Right renal cortex interstitium (tissue), 3 donors: ENCODE results near the gene TRIP13. TPM values are rescaled to one million over a fixed set of nuclear protein-coding genes. Genes with fewer than 3 reads are reported as not detected.
A peak's percentile ranks its signal among the peaks of the same experiment; 100 is the strongest.
"Not testable (repeated sequence)": the region's sequence is repeated elsewhere in the genome, so short reads cannot be mapped to it uniquely, and the experiment has no call there.

ENCODE experiments used
- DNase-seq, 3 donors: peaks; one replicate each; pipeline ENCODE4 v3.0.0-alpha.2; 2013; ENCODE audit warnings: low read depth in 3 of 3, low spot score in 2 of 3
- polyA plus RNA-seq, 3 donors: library from polyadenylated mRNA; unstranded; fragments of 120-200 nt; gene quantifications; one replicate each; pipeline ENCODE4 v1.2.1, GENCODE V29; 2013; ENCODE audit not compliant: insufficient read length in 3 of 3

The TRIP13 gene, protein sequence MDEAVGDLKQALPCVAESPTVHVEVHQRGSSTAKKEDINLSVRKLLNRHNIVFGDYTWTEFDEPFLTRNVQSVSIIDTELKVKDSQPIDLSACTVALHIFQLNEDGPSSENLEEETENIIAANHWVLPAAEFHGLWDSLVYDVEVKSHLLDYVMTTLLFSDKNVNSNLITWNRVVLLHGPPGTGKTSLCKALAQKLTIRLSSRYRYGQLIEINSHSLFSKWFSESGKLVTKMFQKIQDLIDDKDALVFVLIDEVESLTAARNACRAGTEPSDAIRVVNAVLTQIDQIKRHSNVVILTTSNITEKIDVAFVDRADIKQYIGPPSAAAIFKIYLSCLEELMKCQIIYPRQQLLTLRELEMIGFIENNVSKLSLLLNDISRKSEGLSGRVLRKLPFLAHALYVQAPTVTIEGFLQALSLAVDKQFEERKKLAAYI
- 10 to 100 TPM; 13.9 to 16.3 (median 16.3) TPM for polyA plus RNA-seq

DNA sequence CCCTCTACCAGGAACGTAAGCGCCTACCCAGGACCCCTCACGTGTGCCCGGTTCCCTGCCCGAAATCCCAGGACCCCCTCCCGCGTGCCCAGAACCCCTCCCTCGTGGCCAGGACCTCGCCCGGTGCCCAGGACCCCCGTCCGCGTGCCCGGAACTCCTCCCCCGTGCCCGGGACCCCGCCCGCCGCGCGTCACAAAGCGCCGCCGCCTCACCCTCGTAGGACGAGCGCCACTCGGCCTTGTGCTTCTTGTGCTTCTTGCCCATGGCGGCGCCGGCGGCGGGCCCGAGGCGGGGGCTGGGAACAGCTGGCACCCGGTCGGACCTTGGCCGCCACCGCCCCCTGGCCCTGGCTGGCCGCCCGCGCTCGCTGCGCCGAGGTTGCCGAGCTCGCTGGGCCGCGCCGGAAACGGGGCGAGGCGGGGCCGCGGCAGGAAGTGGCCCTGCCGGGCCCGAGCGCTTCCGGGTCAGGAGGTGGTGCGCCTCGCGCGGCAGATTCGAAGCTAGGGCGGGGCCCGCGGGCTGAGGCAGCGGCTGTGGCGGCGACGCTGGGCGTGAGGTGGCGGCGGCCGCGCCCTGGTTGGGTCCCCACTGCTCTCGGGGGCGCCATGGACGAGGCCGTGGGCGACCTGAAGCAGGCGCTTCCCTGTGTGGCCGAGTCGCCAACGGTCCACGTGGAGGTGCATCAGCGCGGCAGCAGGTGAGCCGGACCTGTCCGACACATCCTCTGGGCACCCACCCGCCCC lies at the start of gene TRIP13, which contains the start of gene BRD9:
TSS of gene TRIP13 (plus strand) at position 491 of the 743 bp plus-strand sequence. CDS start at position 606, 115 bp downstream.
TSS of gene BRD9 (minus strand) at position 408 of the 743 bp plus-strand sequence. CDS start at position 264, 144 bp downstream.
- peak; percentile 14 to 59 (median 51) for DNase-seq

DNA sequence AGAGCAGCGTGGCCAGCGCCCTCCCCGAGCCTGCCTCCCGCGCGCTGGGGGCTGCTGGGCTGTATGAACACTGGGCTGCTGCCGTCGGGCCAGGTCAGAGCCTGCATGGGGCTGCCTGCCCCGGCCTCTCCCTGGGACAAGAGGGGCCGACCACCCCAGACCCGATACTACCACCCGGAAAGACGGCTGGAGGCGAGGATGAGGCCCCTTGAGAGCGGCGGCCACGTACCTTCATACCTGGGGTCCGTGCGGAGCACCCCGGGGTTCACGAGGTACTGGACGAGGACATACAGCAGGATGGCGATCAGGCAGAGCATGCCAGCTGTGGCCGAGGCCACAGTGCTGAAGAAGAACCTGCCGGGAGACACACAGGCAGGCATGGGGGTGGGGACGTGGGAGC lies 49.3 kb upstream of the TRIP13 start:
- DNase-seq = not testable (repeated sequence)

DNA sequence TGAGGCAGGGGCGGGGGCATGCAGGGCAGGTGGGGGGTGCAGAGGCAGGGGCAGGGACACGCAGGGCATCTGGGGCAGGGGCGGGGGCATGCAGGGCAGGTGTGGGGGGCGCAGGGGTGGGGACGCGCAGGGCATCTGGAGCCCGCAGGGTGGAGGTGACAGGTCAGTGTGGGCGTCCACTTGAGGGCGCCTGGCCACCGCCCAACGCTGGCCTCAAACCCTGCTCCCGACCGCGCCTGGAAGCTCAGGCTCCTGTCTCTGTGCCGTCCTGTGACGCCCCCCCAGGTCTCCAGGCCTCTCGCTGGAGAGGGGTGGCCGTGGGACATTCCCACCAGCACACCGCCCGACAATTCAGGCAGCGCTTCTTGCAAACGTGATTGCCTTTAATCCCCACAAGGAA lies 48.8 kb upstream of the TRIP13 start:
- not testable (repeated sequence) for DNase-seq

DNA sequence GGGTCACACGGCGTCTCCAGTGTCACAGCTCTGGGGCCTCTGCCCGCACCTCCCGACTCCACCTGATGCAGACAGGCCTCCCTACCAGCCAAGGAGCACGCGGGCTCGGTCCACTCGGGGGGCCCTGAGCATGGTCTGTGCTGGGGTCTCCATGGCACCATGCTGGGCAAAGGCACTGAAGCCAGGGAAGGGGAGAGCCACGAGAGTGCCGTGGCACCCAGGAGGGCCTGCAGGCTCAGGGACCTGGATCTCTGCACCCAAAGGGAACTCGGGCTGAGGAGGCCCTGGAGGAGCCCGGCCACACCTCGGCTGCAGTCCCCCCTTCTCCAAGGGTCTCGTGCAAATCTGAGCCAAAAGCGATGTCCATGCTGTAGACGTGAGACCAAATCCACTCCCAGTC lies 48.3 kb upstream of the TRIP13 start:
- DNase-seq = not testable (repeated sequence)

DNA sequence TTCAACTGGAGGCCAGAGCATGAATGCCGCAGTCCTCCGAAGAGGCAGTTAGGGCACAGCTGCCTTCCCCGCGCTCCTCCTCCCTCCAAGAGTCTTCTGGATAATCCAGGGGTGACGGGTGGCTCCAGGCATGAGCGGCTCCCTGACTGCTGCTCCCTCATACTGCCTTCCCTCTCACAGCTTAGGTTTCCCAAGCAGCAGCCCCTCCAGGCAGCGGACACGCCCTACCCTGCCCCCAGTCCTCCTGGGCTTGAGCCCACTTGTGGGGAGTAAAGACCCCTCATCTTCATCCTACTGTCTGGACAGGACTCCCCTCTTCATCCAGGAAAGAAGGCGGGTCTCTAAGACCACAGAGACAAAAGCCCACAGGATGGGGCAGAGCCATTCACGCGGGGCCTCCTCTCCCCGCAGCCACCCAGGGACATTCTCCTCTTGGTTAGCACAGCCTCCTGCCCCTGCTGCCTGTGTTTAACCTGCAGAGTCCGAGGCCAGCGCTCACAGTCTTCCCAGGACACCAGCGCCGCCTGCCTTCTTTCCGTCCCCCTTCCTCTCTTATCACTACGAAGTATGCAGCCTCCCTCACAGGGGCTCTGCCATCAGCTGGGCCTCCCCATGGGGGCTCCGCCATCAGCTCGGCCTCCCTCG lies 47.5 kb upstream of the TRIP13 start:
- not testable (repeated sequence) for DNase-seq

DNA sequence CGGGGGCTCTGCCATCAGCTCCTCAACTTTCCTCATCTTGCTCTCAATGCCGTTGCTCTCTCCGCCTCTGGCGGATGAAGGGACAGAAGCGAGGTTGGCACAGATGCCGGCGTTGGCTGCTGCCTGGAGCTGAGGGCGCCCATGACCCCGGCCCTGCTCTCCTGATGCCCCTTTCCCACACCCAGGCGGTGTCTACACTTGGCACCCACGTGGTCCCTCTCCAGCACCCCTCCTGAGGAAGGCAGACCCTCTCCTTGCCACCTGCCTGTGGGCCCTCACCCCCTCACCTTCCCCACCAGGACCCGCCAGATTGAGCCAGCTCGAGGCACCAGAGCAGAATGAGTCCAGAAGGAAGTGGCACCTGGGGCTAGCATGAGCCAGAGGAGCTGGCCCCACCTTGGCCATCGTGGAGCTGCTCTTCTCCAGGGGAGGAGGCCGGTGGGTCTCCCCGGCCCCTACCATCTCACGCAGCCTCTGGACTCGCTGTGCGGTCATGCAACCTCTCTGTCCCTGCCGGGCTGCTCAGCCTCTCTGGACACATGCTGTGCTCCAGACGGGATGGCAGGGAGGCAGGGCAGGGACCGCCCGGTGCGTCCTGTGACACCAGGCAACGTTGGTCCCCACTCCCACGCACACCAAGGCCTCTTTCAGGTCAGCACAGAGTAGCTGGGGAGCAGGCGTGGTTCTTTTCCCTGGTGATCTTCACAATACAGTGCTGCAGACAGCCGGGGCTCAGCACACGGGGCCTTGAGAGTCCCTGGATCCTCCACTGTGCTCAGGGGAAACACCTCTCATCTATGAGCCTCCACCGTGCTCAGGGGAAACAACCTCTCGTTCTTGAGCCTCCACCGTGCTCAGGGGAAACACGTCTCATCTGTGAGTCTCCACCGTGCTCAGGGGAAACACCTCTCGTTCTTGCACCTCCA lies 46.7 kb upstream of the TRIP13 start:
- DNase-seq = not testable (repeated sequence)

DNA sequence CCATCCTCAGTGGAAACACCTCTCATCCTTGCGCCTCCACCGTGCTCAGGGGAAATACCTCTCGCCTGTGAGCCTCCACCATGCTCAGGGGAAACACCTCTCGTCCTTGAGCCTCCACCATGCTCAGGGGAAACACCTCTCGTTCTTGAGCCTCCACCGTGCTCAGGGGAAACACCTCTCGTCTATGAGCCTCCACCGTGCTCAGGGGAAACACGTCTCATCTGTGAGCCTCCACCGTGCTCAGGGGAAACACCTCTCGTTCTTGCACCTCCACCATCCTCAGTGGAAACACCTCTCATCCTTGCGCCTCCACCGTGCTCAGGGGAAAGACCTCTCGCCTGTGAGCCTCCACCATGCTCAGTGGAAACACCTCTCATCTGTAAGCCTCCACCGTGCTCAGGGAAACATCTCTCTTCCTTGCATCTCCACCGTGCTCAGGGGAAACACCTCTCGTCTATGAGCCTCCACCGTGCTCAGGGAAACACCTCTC lies 46.0 kb upstream of the TRIP13 start:
- DNase-seq = not testable (repeated sequence)

DNA sequence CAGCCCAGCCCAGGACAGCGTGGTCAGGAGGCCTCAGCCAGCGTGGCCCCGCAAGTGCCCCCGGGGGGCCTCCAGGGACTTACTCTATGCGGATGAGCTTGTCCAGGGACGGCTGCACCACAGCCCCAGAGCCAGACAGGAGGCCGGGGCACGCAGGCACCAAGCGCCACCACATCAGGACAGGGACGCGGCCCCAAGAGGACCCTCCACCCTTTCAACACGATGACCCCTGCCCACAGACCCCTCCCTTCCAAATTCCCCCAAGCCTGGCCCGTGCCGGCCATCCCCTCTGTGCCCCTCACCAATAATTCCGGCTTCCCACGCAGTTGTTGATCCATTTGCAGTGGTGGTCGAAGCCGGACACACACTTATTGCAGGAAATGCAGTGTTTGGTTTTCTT lies 45.5 kb upstream of the TRIP13 start:
- DNase-seq = not testable (repeated sequence)

DNA sequence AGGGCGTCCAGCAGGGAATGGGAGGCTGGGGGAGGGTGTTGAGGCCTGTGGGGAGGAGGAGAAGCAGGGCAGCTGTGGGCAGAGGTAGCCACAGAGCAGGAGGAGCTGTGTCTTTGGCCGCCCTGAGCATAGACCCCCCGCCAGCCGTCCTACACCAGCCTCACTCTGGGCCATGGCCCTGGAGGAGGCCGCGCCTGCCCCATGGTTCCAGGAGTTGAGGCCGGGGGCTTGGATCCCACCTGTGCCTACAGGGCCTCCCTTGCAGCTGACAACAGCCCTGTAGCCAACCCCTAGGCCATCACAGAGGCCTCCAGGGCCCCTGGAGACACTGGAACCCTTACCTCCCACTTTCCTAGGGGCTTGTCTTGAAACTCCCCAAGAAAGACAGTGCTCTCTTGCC lies 44.9 kb upstream of the TRIP13 start:
- DNase-seq = not testable (repeated sequence)

DNA sequence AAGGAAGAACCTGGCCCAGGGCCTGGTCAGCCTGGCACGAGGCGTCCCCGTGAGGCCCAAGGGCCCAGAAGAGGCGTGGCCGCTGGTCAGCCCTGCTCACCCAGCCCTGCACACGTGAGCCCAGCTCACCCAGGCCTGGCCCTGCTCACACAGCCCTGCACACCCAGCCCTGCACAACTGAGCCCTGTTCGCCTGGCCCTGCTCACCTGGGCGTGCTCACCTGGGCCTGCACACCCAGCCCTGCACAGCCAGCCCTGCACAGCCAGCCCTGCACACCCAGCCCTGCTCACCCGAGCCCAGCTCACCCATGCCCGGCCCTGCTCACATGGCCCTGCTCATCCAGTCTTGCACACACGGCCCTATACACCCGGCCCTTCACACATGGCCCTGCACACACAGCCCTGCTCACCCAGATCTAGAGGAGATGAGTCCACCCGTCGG lies 44.0 kb upstream of the TRIP13 start:
- no peak for DNase-seq

DNA sequence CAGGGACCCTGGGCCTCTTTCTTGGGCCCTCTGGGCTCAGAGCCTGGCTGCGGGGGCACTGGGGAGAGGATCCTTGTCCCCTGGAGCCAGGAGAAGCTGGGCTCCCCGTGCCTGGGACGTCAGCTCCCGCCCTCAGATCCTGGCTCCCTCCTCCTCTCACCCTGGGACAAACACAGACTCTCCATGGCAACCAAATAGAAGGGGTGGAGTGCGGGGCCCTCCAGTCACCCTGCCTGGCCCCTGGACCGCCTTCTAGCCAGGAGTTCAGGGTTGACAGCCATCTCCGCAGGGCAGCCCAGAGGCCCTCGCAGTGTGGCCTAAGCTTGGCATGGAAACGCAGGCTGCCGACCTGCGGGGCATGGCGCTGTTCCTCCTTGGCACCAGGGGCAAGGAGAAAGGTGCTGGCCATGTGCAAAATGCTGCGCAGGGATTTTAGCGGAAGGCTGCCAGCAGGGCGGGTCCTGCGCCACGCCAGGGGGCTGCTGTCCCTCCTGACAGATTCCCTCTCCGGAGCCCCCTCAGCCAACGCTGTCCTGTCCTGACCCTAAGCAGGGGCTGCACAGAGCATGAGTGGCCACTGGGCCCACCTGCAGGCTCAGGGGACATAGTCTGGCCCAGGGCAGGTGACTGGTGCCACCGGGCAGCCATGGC lies 42.9 kb upstream of the TRIP13 start:
- DNase-seq = peak in 1 of 3 donors; percentile 59

DNA sequence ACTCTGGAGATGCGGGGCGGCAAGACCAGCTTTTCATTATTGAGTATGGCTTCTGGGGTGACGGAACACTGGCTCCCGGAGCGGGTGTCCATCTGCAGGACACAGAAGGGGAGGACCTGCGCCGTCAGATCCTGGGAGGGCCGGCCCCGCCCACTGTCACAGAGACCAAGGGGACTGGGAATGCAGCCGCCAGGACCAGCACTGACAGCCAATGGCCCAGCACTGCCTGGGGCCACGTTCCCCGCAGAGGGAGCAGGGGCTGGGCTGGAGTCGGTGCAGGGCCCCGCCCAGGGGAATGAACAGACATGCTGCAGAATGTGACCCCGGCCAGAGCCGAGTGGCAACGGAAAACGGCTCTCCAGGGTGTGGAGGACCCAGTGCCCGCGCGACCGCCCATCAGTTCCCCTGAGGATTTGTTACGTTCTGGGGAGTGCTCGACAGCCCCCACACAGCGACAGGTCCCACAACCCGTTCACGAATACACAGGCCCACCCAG lies 42.1 kb upstream of the TRIP13 start, which contains the start of gene ZDHHC11:
TSS of gene ZDHHC11 (minus strand) at position 476 of the 496 bp plus-strand sequence. CDS start at position 92, 384 bp downstream.
- no peak for DNase-seq

DNA sequence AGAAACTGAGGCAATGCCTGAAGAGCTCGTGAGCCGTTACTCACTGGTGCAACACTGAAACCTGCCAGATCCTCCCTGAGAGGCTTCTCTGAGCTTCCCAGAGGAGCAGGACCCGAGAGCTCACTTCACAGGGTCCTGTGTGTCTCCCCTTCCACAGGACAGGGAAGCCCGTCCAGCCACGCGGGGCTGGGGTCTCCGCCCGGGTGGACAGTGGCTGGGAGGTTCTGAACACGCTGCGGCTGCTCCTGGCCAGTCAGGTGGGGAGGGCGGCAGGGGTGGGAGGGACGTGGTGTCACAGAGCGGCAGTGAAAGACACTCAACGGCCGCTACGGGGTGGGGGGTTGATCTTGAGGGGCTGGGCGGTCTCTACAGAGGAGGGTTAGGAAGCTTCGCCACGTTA lies 41.6 kb upstream of the TRIP13 start:
- no peak for DNase-seq

DNA sequence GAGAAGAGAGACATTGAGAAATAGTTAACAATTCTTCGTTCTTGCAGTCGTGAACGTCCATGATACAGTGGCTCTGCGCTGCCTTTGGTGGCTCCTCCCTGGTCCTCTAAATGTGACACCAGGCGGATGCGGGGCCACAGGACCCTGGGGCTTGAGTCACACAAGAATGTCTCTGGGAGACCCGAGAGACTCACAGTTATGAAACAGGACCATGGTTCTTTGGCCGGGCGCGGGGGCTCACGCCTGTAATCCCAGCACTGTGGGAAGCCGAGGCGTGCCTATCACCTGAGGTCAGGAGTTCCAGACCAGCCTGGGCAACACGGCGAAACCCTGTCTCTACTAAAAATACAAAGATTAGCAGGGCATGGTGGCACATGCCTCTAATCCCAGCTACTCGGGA lies 41.1 kb upstream of the TRIP13 start:
- no peak for DNase-seq

DNA sequence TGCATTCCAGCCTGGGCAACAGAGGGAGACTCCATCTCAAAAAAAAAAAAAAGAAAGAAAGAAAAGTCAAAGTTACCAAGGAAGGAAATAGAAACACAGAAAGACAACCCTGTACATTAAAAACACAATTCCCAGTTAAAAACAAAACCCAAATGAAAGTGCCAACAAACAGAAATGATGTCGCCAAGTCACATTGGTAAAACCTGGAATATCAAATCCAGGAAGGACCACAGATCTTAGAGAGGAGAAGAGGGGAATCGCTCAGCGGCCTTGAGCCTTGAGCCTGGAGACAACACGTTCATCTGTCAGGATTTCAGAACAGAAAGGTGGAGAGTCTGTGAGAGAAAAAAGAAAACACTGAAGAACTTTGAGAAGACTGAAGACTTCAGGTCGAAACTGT lies 40.7 kb upstream of the TRIP13 start:
- DNase-seq = no peak

DNA sequence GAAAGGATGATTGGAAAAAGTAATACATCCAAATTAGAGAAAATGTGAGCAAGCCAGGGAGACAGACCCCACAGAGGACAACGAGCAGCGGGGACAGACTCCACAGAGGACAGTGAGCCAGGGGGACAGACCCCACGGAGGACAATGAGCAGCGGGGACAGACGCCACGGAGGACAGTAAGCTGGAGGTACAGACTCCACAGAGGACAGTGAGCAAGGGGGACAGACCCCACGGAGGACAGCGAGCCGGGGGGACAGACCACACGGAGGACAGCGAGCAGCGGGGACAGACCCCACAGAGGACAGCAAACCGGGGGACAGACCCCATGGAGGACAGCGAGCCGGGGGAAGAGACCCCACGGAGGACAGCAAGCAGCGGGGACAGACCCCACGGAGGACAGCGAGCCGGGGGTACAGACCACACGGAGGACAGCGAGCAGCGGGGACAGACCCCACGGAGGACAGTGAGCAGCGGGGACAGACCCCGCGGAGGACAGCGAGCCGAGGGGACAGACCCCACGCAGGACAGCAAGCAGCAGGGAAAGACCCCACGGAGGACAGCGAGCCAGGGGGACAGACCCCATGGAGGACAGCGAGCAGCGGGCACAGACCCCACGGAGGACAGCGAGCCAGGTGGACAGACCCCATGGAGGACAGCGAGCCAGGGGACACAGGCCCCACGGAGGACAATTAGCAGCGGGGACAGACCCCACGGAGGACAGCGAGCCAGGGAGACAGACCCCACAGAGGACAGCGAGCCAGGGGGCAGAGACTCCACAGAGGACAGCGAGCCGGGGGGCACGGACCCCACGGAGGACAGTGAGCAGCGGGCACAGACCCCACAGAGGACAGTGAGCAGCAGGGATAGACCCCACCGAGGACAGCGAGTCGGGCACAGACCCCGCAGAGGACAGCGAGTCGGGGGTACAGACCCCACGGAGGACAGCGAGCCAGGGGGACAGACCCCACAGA lies 40.0 kb upstream of the TRIP13 start:
- DNase-seq = no peak

DNA sequence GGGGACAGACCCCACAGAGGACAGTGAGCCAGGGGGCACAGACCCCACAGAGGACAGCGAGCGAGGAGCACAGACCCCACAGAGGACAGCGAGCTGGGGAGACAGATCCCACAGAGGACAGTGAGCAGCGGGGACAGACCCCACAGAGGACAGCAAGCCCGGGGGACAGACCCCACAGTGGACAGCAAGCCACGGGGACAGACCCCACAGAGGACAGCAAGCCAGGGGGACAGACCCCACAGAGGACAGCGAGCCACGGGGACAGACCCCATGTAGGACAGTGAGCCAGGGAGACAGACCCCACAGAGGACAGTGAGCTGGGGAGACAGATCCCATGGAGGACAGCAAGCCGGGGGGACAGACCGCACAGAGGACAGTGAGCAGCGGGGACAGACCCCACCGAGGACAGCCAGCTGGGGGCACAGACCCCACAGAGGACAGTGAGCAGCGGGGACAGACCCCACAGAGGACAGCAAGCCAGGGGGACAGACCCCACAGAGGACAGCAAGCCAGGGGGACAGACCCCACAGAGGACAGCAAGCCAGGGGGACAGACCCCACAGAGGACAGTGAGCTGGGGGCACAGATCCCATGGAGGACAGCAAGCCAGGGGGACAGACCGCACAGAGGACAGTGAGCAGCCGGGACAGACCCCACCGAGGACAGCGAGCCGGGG lies 39.1 kb upstream of the TRIP13 start:
- DNase-seq = not testable (repeated sequence)
